Activated CD8-positive, alpha-beta T cell treated with anti-CD3 and anti-CD28 coated beads for 36 hours (primary cell): Measurements from ENCODE around the gene ALAS1. TPM values are rescaled to one million over a fixed set of nuclear protein-coding genes. Genes with fewer than 3 reads are reported as not detected.
A peak's percentile ranks its signal among the peaks of the same experiment; 100 is the strongest.

Experiments used
- ATAC-seq: fragments of 200-7000 bp; cut with Tn5 transposase; one replicate; pipeline ENCODE4 v1.10.0; 2021; ENCODE audit warnings: mild to moderate bottlenecking, moderate library complexity
- CTCF ChIA-PET: fragments of 350-600 bp; sonication (Branson Sonifier 250); formaldehyde crosslinking; loops from one replicate; lab custom pipeline; 2021; ENCODE audit warnings: antibody characterized with exemption; lab: Charles Lee
- POLR2A ChIA-PET: fragments of 350-600 bp; sonication (Branson Sonifier 250); formaldehyde crosslinking; loops from one replicate; lab custom pipeline; 2021; ENCODE audit warnings: antibody characterized with exemption; lab: Charles Lee
- DNase-seq: peaks from one replicate; pipeline ENCODE4 v3.0.0-alpha.2; 2020
- H3K27ac Mint-ChIP-seq: one replicate; pipeline ENCODE4 v1.8.0; 2021; ENCODE audit warnings: mild to moderate bottlenecking, mixed read lengths
- H3K27me3 Mint-ChIP-seq: one replicate; pipeline ENCODE4 v1.8.0; 2021; ENCODE audit warnings: mixed read lengths
- H3K36me3 Mint-ChIP-seq: one replicate; pipeline ENCODE4 v1.8.0; 2021; ENCODE audit warnings: low read depth, mixed read lengths
- H3K4me1 Mint-ChIP-seq: one replicate; pipeline ENCODE4 v1.8.0; 2021; ENCODE audit warnings: low read depth, mixed read lengths
- H3K4me3 Mint-ChIP-seq: one replicate; pipeline ENCODE4 v1.8.0; 2021; ENCODE audit warnings: mild to moderate bottlenecking, moderate library complexity, mixed read lengths
- H3K9me3 Mint-ChIP-seq: one replicate; pipeline ENCODE4 v1.8.0; 2021; ENCODE audit warnings: mixed read lengths
- CTCF ChIP-seq: fragments of 200-600 bp; IDR thresholded peaks from one replicate; pipeline ENCODE4 v1.8.0; 2022; ENCODE audit warnings: antibody characterized with exemption, mild to moderate bottlenecking
- intact Hi-C: fragments of 100-400 bp; cut with micrococcal nuclease; formaldehyde crosslinking; loops from one replicate; pipeline ENCODE4 v1.10.0; 2022
- total RNA-seq, 2 experiments: library from RNA; stranded (reverse); gene quantifications; one replicate each; pipeline ENCODE4 v1.2.3, GENCODE V29; 2021

The ALAS1 gene
- total RNA-seq, 2 experiments from 2014 or later = 54.3 to 54.6 TPM

GRCh38 chr3:52248816-52249547 lies 51.0 kb downstream of the ALAS1 start:
- ATAC-seq (no peak), DNase-seq (no peak)
- Mint-ChIP-seq H3K4me1 (peaks cover 74% of the 10 kb centered on the region), H3K27ac (peak overlapping the region; percentile 79), H3K36me3 (peaks cover 79% of the 10 kb centered on the region), H3K27me3 (no peaks in the 10 kb centered on the region), H3K9me3 (no peaks in the 10 kb centered on the region), H3K4me3 (peak overlapping the region; percentile 28)
- CTCF ChIA-PET = interaction anchor here (1.1 to 3.9 kb wide), 9 partner anchors 9 to 90 kb away, joined by 3 to 21 read pairs (median 5); partner anchors contain the start of gene WDR82
- POLR2A ChIA-PET = interaction anchor here (1.8 to 33.3 kb wide), 4 partner anchors 9 to 29 kb away, joined by 11 to 949 read pairs (median 54); partner anchors contain the start of genes GLYCTK, TWF2 and WDR82
- TF ChIP-seq CTCF = no peak
- intact Hi-C loops = no loop called here

GRCh38 chr3:52249683-52250082 lies 51.7 kb downstream of the ALAS1 start:
- peaks cover 74% of the 10 kb centered on the region for H3K4me1 Mint-ChIP-seq
- intact Hi-C loops = no loop called here
- H3K4me3 Mint-ChIP-seq = no peak overlapping the region
- no peaks in the 10 kb centered on the region for H3K27me3 Mint-ChIP-seq
- H3K27ac Mint-ChIP-seq = peak overlapping the region; percentile 79
- no peaks in the 10 kb centered on the region for H3K9me3 Mint-ChIP-seq
- ChIA-PET CTCF (interaction anchor here (1.1 to 3.9 kb wide), 3 partner anchors 9 to 32 kb away, joined by 3 to 21 read pairs (median 3); no protein-coding TSS in a partner anchor), POLR2A (interaction anchor here (1.6 to 33.3 kb wide), 4 partner anchors 9 to 28 kb away, joined by 7 to 949 read pairs (median 54); partner anchors contain the start of genes GLYCTK, TWF2 and WDR82)
- H3K36me3 Mint-ChIP-seq = peaks cover 79% of the 10 kb centered on the region
- ATAC-seq = no peak
- TF ChIP-seq CTCF = no peak
- no peak for DNase-seq

- no peak for TF ChIP-seq CTCF
- ATAC-seq (no peak), DNase-seq (no peak)
- POLR2A ChIA-PET = interaction anchor here (1.0 to 33.3 kb wide), 5 partner anchors 8 to 27 kb away, joined by 4 to 949 read pairs (median 38); partner anchors contain the start of genes GLYCTK, TWF2 and WDR82
- intact Hi-C loops = no loop called here
- Mint-ChIP-seq H3K27ac (peak overlapping the region; percentile 79), H3K4me1 (peaks cover 73% of the 10 kb centered on the region), H3K27me3 (no peaks in the 10 kb centered on the region), H3K9me3 (no peaks in the 10 kb centered on the region), H3K36me3 (peaks cover 78% of the 10 kb centered on the region), H3K4me3 (no peak overlapping the region)
- CTCF ChIA-PET = interaction anchor here (1.1 to 3.9 kb wide), 4 partner anchors 18 to 41 kb away, joined by 3 to 21 read pairs (median 4); no protein-coding TSS in a partner anchor
Measured at GRCh38 chr3:52250122-52250521, 52.2 kb downstream of the ALAS1 start.

- H3K27ac Mint-ChIP-seq = peak overlapping the region; percentile 99
- peak overlapping the region; percentile 70 for H3K4me3 Mint-ChIP-seq
- TF ChIP-seq CTCF = no peak
- DNase-seq (peak; percentile 96), ATAC-seq (peak; percentile 88)
- peaks cover 84% of the 10 kb centered on the region for H3K36me3 Mint-ChIP-seq
- H3K9me3 Mint-ChIP-seq = no peaks in the 10 kb centered on the region
- ChIA-PET POLR2A (interaction anchor here (0.8 to 4.9 kb wide), 10 partner anchors 10 to 37 kb away, joined by 3 to 77 read pairs (median 10); partner anchors contain the start of genes TWF2 and WDR82), CTCF (interaction anchor here (1.0 to 3.6 kb wide), 13 partner anchors 9 to 85 kb away, joined by 3 to 25 read pairs (median 13); partner anchors contain the start of genes TWF2 and WDR82)
- H3K27me3 Mint-ChIP-seq = no peaks in the 10 kb centered on the region
- intact Hi-C loops = no loop called here
- peaks cover 85% of the 10 kb centered on the region for H3K4me1 Mint-ChIP-seq
Measured at GRCh38 chr3:52253314-52254304, 55.6 kb downstream of the ALAS1 start.
